Fibroblast of gingiva (primary cell): Measurements from ENCODE around the gene KLHL17.
A peak's percentile ranks its signal among the peaks of the same experiment; 100 is the strongest.

Experiments used
- DNase-seq: peaks from one replicate; pipeline ENCODE4 v3.0.0-alpha.2; 2011; ENCODE audit warnings: low read depth

The KLHL17 gene

DNA sequence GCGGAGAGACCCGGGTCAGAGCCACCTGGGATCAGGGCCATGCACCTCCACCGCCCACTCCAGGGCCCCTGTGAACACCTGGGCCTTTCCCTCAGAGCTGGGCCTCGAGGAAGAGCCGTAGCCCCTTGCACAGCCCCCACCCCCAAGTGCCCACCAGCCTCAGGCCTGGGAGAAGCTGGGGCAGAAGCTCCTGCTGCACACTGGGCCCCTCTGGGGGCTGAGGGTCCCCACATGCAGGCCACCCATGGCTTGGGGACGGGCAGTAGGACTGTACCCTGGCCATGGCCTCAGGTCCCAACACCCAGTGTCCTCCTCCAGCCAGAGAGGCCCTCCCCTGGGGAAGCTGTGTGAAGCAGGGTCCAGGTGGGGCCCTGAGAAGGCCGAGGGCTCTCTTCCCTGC is 7.8 kb upstream of the KLHL17 start:
- no peak for DNase-seq

DNA sequence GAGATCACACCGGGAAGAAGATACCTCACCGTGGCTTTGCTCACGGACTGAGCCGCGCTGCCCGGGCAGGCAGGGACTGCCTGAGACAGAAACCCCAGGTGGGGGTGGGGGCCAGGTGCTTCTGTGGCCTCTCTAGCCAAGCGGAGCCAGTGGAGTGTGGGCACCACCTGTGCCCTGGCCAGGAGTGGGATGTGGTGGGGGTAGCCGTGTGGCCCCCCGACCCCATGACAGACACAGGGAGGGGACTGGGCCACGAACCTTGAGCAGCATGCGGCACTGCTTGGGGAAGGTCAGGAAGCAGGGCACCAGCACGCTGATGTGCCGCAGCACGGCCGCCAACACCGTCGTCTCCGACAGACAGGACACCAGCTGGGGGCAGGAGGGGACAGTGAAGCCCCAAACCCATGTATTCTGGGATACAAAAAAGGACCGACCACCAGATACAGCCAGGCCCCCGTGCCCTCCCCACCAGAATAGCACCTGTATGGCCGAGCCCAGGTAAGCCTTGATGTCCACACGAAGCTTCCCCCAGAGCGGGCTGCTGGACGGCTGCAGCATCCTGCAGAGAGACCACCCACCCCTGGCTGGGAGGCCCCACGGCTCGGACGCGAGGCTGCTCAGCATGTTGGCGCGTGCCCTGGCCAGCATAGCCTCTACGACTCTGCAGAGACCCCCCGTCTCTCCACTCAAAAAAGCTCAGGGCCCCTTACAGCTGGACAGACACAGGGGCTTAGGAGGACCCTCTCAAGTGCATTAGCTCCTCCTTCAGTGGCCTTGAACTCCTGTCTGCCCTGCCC is 6.7 kb upstream of the KLHL17 start:
- DNase-seq = no peak

DNA sequence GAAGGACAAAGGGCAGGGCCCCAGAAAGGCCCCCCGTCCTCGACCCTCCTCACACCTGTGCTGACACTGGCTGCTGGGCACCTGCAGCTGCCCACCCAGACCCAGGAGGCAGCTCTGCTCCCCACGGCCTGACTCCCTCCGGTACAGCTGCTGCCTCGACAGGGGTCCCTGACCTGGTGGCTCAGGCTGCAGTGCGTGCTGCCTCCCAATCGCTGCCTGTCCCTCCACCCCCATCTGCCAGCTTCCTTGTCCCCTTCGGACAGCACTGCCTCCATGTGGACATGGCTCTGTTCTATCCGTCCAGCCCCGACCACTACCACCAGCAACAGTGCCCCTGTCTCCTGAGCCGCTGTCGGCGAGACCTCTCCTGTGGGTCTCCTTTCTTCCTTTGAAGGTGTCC is 5.5 kb upstream of the KLHL17 start:
- DNase-seq = no peak

DNA sequence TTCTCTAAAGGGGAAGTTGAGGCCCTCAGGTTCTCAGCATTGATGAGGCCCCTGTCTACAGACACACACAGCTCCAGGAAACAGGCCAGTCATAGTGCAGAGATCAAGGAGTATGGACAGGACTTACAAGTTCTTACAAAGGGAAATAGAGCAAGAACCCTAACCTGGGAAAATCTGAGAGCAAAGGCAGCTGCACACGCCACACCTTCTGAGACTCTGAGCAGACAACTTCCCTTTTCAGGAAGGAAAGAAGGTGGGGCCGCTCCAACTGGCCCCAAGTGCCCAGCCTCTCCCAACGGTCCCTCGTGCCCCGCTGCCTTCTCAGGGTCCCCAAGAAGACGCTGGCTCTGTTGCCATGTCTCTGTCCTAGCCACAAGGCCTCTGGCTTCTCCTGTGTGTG is 4.9 kb upstream of the KLHL17 start:
- no peak for DNase-seq

DNA sequence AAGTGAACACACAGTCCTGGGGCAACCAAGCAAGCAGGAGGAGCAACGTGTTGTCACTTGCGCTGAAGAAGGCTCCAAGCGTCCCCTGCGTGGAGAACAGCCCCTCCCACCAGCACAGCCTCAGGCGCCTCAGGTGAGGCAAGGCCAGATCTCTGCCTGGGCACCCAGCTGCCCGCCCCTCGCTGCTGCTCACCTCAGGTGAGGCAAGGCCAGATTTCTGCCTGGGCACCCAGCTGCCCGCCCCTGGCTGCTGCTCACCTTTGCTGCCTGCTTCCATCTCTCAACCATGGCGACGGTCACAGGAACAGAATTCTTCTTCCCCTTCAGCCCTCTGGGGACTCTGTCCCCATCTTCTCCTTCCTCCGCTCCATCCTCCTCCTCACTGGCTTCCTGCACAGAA is 3.7 kb upstream of the KLHL17 start:
- no peak for DNase-seq

DNA sequence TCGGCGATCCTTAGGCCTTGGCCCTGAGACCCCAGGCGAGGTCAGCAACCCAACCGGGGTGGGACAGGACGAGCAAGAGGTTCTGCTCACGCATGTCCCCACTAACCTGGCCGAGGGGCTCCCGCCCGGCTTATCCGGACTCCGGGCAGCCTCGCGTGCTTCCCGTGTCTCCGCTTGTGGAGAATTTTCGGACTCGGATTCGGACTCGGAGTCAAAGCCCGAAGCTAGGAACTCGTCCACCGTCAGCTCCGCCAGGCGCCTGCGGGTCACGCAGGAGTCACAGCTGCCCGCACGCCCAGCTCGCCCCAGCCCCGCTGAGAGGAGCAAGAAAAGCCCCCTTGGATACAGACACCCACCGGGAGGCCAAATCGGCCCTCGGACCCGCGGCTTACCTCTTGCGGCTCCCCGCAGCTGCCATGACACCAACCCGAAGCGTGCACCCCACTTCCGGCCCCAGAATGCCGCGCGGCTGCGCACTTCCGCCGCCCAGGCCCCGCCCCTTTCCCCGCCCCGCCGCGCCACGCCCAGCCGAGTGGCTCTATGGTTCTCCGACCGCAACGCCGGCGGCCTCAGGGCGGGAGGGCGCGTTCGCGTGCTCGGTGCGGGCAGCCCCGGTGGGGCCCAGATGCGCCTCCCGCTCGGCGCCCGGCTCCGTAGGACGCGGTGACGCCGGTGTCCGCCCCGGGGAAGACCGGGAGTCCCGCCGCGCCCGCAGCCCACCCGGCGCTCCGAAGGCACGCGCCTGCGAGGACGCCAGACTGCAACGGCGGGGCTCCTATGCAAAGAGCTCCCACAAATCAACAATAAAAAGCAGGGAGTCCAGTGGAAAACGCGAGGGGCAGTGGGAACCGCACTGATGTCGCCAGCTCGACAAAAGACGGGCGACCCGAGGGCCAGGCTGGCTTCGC is 1.3 kb upstream of the KLHL17 start, which contains the start of gene NOC2L:
Gene NOC2L, minus strand, starts transcription at position 434 of the 908 bp plus-strand sequence. Its CDS starts 16 bp downstream, at position 418.
- peak; percentile 85 for DNase-seq

DNA sequence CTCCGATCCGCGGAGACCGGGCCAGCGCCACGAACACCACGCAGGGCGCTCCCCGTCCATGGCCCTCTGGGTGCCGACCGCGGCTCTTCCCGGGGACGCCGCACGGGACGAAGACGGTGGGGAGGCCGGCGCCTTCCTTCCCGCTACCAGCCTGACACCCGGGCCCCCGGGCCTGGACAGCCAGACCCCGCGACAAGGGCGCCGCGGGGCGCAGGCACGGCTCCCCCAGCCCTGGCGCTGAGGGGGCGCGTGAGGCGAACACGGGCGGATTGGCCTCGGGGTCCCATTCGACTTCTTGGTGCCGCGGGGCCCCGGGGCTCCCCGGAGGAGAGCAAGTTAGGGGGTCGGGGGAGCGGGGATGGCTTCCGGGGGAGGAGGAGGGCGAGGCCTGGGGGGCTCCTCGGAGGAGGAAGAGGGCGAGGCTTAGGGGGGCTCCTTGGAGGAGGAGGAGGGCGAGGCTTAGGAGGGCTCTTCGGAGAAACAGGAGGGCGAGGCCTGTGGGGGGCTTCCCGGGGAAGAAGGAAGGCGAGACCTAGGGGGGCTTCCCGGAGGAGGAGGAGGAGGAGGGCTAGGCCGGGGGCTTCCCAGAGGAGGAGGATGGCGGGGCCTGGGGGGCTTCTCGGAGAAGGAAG is 537 bp upstream of the KLHL17 start:
- no peak for DNase-seq

DNA sequence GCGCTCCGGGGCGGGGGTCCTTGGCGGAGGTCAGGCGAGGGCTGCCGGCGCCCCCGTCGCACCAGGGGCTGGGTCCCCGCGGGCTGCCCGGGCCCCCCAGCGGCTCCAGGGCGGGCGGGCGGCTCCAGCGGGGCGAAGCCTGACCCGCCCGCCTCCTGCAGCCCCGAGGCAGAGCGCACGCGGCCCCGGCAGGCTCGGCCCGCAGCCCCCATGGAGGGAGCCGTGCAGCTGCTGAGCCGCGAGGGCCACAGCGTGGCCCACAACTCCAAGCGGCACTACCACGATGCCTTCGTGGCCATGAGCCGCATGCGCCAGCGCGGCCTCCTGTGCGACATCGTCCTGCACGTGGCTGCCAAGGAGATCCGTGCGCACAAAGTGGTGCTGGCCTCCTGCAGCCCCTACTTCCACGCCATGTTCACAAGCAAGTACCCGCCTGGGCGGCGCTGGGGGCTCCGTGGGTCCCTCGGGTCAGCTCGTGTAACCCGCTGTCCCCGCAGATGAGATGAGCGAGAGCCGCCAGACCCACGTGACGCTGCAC is 817 bp downstream of the KLHL17 start:
- no peak for DNase-seq

DNA sequence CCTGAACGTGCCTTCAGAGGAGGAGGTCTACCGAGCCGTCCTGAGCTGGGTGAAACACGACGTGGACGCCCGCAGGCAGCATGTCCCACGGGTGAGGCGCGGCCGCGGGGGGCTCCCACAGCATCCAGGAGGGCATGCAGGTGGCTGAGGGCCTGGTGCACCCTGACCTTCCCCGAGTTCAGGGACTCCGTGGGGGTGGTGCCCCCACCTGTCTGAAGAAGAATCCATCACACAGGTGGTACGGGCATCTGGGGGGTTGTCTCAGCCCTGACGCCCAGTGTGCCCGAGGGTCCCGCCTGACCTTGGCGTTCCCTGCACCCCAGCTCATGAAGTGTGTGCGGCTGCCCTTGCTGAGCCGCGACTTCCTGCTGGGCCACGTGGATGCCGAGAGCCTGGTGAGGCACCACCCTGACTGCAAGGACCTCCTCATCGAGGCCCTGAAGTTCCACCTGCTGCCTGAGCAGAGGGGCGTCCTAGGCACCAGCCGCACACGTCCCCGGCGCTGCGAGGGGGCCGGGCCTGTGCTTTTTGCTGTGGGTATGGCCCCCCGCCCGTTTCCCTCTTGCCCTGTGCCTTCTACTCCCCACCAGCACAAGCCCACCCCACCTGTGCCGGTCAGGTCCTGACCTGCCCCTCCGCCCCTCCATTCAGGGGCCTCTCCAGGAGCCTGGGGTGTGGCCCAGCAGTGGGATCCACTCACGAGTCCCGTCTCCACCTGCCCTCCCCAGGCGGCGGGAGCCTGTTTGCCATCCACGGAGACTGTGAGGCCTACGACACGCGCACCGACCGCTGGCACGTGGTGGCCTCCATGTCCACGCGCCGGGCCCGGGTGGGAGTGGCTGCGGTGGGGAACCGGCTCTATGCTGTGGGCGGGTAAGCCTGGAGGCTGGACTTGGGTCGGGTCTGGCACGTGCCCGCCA is 2.3 kb downstream of the KLHL17 start:
- no peak for DNase-seq

DNA sequence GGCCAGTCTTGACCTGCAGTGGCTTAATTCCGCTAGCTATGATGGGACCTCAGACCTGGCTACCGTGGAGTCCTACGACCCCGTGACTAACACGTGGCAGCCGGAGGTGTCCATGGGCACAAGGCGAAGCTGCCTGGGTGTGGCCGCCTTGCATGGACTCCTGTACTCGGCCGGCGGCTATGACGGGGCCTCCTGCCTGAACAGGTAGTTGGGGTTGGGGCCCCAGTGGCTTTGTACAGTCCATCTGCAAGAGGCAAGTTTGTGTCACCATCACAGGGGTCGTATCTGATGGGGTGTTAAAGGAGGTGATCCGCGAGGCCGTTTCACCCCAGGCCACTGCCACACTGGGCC is 2.9 kb downstream of the KLHL17 start:
- DNase-seq = no peak

DNA sequence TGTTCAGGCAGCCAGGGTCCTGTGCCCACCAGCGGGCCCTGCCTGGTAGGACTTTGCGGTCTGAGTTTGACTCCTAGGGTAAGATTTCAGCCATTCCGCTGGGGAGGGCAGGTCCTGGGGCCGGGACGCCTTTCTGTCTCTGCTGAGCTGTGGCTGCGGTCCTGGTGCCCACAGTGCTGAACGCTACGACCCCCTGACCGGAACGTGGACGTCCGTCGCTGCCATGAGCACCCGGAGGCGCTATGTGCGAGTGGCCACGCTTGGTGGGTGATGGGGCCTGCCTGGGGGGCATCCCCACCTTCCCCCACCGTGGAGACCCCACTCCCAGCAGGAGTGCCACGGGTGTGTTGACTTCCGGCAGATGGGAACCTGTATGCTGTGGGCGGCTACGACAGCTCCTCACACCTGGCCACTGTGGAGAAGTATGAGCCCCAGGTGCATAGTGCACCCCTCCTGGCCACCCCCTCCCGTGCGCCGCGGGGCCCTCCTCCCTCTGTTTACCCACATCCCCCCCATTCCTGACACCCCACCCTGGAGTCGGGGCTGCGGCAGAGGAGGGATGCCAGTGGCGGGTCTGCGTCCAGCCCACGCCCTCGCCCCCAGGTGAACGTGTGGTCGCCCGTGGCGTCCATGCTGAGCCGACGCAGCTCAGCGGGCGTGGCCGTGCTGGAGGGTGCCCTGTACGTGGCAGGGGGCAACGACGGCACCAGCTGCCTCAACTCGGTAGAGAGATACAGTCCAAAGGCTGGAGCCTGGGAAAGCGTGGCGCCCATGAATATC is 3.6 kb downstream of the KLHL17 start:
- DNase-seq = no peak

DNA sequence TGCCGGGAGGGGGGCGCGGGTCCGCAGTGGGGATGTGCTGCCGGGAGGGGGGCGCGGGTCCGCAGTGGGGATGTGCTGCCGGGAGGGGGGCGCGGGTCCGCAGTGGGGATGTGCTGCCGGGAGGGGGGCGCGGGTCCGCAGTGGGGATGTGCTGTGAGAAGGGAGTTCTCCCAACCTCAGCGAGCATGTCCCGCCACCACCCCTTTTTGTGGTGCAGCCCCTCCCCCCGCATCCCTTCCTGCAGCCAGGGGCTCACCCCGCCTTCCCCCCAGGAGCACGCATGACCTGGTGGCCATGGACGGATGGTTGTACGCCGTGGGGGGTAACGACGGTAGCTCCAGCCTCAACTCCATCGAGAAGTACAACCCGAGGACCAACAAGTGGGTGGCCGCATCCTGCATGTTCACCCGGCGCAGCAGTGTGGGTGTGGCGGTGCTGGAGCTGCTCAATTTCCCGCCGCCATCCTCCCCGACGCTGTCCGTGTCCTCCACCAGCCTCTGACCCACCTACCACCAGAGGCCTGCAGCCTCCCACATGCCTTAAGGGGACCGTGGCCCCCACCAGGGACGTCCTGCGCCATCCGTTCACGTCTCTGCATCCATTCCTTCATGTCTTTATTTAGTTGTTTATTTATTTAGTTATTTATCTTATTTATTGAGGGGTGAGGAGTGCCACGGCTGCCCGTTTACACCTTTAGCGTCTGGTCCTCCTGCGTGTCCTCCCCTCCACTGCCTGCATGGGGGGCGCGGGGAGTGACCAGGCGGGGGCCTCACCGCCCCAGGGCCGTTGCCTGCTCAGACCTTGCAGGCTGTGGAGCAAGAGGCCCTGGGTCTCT is 4.5 kb downstream of the KLHL17 start:
- no peak for DNase-seq

DNA sequence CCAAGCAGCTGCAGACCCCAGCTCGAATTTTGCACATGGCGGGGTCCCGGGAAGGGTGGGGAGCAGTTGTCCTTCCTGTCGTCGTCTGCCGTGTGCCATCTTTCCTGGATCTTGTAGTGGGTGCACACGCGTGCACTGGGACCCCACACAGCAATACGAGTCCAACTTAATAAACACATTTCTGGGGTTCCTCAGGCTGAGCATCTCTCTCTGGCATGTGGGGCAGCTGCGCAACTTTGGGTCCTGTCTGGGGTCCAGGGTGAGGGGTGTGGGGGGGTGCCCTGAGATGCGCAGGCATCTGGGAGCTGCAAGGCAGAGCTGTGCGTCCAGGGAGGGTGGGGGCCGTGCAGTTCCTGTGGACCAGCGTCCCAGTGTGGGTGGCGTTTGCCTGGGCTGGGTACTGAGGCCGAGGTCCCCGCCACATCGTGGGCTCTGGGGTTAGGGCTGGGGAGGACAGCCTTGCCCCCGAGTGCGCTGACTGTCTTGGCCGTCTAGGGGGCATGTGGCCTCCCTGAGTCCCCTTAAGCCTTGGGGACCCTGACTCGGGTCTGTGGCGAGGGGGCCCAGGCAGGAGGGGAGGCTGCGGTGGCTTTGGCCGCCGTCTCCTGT is 5.2 kb downstream of the KLHL17 start:
- DNase-seq = no peak

DNA sequence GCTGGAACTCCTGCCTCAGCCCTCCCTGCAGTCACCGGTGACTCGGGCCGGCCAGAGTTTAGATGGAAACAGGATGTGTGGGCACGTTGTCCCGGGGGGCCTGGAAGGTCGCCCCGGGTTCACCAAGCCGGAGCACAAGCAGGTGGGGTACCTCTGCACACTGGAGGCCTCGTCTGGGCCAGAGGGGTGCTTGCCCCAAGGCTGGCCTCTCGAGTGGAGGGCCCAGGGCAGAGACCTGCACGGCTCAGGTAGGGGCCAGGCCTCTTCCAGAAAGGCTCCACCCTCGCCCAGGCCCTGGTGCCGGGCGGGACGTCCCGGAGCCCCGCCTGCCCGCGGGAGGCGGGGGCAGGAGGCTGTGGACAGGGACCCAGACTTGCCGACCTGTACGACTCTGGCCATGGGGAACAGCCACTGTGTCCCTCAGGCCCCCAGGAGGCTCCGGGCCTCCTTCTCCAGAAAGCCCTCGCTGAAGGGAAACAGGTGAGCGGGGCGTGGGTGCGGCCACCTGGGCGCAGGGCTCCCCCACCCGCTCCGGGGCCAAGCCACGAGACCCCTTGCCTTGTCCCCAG is 5.8 kb downstream of the KLHL17 start, which contains the start of gene PLEKHN1:
Gene PLEKHN1, plus strand, starts transcription at position 348 of the 569 bp plus-strand sequence. Its CDS starts 50 bp downstream, at position 398.
- no peak for DNase-seq

DNA sequence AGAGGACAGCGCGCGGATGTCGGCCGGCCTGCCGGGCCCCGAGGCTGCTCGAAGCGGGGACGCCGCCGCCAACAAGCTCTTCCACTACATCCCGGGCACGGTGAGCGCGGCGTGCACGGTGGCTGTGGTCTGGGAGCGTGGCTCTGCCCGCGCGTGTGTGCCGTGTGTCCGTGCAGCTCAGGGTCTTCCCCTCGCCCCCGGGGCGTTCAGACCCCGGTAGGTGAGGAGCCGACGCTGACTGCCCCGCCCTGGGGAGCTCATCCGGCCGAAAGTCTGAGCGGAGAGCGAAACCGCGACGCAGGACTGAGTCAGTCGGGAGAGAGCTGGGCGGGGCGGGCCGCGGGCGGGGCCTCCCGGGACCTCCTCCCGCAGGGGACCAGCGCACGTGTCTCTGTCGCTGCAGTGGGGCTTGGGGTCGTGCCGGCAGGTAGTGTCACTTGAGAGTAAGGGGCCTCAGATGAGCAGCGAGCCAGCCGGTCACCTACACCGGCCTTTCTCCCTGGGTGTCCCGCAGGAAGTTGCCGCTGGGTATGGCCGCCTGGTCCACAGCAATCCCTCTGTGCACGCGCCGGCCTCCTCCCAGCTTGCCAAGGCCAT is 6.4 kb downstream of the KLHL17 start:
- DNase-seq = peak; percentile 46

DNA sequence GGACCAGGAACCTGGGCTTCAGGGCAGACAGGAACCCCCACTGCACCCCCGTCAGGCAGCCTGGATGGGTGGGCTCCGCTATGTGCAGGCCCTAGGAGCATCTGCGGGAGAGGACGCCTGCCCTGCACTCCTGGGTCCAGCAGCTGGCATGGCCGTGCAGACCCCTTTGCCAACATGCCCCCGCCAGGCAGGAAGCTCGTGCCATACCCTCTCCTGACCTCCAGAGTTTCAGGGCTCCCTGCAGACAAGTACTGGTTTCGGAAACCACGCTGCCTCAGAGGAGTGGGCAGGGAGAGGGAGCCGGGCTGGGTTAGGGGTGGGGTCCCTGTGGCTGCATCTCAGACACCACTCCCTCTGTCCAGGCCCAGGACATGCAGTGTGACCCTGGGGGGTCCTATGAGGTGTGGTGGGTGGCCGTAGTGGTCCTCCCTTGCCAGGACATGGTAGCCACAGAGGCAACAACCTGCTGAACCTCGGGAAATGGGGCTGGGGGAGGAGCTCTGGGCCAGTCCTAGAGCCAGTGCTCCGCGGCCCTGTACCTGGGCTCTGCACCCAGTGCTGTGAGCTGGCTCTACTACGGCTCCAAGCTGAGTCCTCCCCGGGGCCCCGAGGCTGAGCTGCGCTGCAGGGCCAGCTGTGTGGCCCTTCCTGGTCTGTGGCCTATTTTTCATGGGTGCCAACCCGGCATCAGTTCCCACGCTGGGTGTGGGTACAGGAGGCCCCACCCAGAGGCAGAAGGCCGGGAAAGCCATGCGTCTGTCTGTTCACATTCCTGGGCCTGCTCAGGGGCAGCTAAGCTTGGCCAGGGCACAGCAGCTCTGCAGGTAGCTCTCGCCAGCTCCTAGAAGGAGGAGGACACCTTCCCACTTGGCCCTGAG is 7.3 kb downstream of the KLHL17 start:
- no peak for DNase-seq

DNA sequence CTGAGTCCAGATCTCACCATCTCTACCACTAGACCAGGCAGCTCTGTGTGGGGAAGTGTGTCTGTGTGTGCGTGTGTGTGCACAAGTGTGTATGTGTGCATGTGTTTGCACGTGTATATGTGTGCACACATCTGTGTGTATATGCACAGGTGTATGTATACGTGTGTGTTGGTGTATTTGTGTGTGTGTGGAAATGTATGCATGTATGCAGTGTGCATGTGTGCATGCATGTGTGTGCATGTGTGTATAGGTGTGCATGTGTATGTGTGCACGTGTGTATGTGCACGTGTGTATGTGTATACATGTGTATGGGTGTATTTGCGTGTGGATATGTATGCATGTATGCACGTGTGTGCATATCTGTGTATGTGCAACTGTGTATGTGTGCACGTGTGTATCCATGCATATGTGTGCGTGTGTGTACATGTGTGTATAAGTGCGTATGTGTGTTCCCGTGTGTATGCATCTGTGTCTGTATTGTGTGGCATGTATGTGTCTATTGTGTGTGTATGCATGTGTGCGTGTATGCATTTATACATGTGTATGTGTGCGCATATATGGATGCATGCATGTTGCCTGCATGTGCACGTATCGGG is 9.0 kb downstream of the KLHL17 start:
- no peak for DNase-seq
